Spinal cord (tissue), 10 donors: ENCODE data around the gene SLC39A1. TPM values are rescaled to one million over a fixed set of nuclear protein-coding genes. Genes with fewer than 3 reads are reported as not detected.

Experiments
- DNase-seq, 6 donors: peaks; one replicate each; pipeline versions ENCODE4 v3.0.0 to v3.0.0-alpha.2; 2013 to 2015; ENCODE audit warnings: low spot score in 6 of 6, low read depth in 4 of 6
- H3K27ac ChIP-seq: one replicate; pipeline ENCODE4 v1.5.1; 2013; ENCODE audit warnings: low read depth, low read length, control low read depth
- H3K27me3 ChIP-seq: one replicate; pipeline ENCODE4 v1.6.1; 2013; ENCODE audit warnings: low read length; ENCODE audit not compliant: control insufficient read depth, insufficient read depth
- H3K36me3 ChIP-seq: one replicate; pipeline ENCODE4 v1.6.1; 2013; ENCODE audit warnings: low read length; ENCODE audit not compliant: control insufficient read depth, insufficient read depth
- H3K4me1 ChIP-seq: one replicate; pipeline ENCODE4 v1.6.1; 2013; ENCODE audit warnings: low read length; ENCODE audit not compliant: control insufficient read depth, insufficient read depth
- H3K4me3 ChIP-seq: one replicate; pipeline ENCODE4 v1.5.1; 2013; ENCODE audit warnings: low read depth, low read length, control low read depth
- H3K9me3 ChIP-seq: one replicate; pipeline ENCODE4 v1.6.1; 2013; ENCODE audit warnings: low read length; ENCODE audit not compliant: control insufficient read depth, insufficient read depth
- WGBS: methylation state at CpG from one replicate; pipeline ENCODE4 v1.1.5; 2013; ENCODE audit warnings: missing lambda C conversion rate; ENCODE audit not compliant: insufficient coverage; 5-methylcytosine and 5-hydroxymethylcytosine counted together
- polyA plus RNA-seq, 2 donors: library from polyadenylated mRNA; unstranded; fragments of 120-200 nt; gene quantifications; one replicate each; pipeline ENCODE4 v1.2.1, GENCODE V29; 2013; ENCODE audit not compliant: insufficient read length in 2 of 2
- total RNA-seq, 2 donors: library from RNA; depleted of rRNA in 1 of 2; stranded (reverse); fragments of 120-200 nt in 1 of 2; fragments of >200 nt in 1 of 2; gene quantifications; one replicate each; pipeline versions ENCODE4 v1.2.3 to v1.2.4, GENCODE V29; 2013 to 2014
- donor health status: healthy.

The SLC39A1 gene
- total and polyA plus RNA-seq, 4 donors = 30.5 to 66.0 (median 40.0) TPM

- WGBS = 76% methylated on average over 7 of the region's 15 CpGs
- Histone ChIP-seq H3K27me3 (no peaks in the 10 kb centered on the region), H3K4me3 (no peak overlapping the region), H3K36me3 (peaks cover 70% of the 10 kb centered on the region), H3K9me3 (no peaks in the 10 kb centered on the region), H3K4me1 (peaks cover 20% of the 10 kb centered on the region), H3K27ac (no peak overlapping the region)
- DNase-seq = no peak
These were observed 19.1 kb downstream of the SLC39A1 start for GRCh38 chr1:153944005-153944826.

- Histone ChIP-seq H3K9me3 (no peaks in the 10 kb centered on the region), H3K36me3 (peaks cover 67% of the 10 kb centered on the region), H3K4me3 (no peak overlapping the region), H3K4me1 (peaks cover 20% of the 10 kb centered on the region), H3K27ac (no peak overlapping the region), H3K27me3 (no peaks in the 10 kb centered on the region)
- WGBS = 100% methylated on average over 5 of the region's 11 CpGs
- DNase-seq = no peak
These were observed 20.4 kb downstream of the SLC39A1 start for GRCh38 chr1:153942766-153943549.

GRCh38 chr1:153941826-153942725 lies 21.3 kb downstream of the SLC39A1 start:
- H3K4me3 ChIP-seq = no peak overlapping the region
- H3K9me3 ChIP-seq = no peaks in the 10 kb centered on the region
- H3K27ac ChIP-seq = no peak overlapping the region
- no peak for DNase-seq
- H3K4me1 ChIP-seq = peaks cover 20% of the 10 kb centered on the region
- WGBS = 98% methylated on average over 34 of the region's 34 CpGs
- peaks cover 68% of the 10 kb centered on the region for H3K36me3 ChIP-seq
- H3K27me3 ChIP-seq = no peaks in the 10 kb centered on the region

- peaks cover 15% of the 10 kb centered on the region for H3K4me1 ChIP-seq
- no peak for DNase-seq
- no peaks in the 10 kb centered on the region for H3K27me3 ChIP-seq
- H3K9me3 ChIP-seq = no peaks in the 10 kb centered on the region
- WGBS = 89% methylated on average over 7 of the region's 8 CpGs
- peaks cover 81% of the 10 kb centered on the region for H3K36me3 ChIP-seq
- no peak overlapping the region for H3K27ac ChIP-seq
- no peak overlapping the region for H3K4me3 ChIP-seq
These were observed 22.6 kb downstream of the SLC39A1 start for GRCh38 chr1:153940756-153941155.

GRCh38 chr1:153939476-153939875 lies 23.9 kb downstream of the SLC39A1 start:
- Histone ChIP-seq H3K36me3 (peaks cover 91% of the 10 kb centered on the region), H3K27me3 (no peaks in the 10 kb centered on the region), H3K27ac (no peak overlapping the region), H3K9me3 (no peaks in the 10 kb centered on the region), H3K4me1 (peaks cover 5% of the 10 kb centered on the region), H3K4me3 (no peak overlapping the region)
- no peak for DNase-seq
- WGBS = 91% methylated on average over 11 of the region's 12 CpGs

GRCh38 chr1:153938996-153939395 lies 24.3 kb downstream of the SLC39A1 start:
- Histone ChIP-seq H3K4me1 (peaks cover under 1% of the 10 kb centered on the region), H3K27me3 (no peaks in the 10 kb centered on the region), H3K27ac (no peak overlapping the region), H3K9me3 (no peaks in the 10 kb centered on the region), H3K4me3 (no peak overlapping the region), H3K36me3 (peaks cover 92% of the 10 kb centered on the region)
- DNase-seq = no peak
- WGBS = 90% methylated on average over 1 of the region's 3 CpGs

GRCh38 chr1:153937331-153937730 lies 26.0 kb downstream of the SLC39A1 start:
- Histone ChIP-seq H3K27ac (no peak overlapping the region), H3K4me1 (no peaks in the 10 kb centered on the region), H3K9me3 (no peaks in the 10 kb centered on the region), H3K36me3 (peaks cover 97% of the 10 kb centered on the region), H3K27me3 (no peaks in the 10 kb centered on the region), H3K4me3 (no peak overlapping the region)
- 96% methylated on average over 10 of the region's 10 CpGs for WGBS
- no peak for DNase-seq

- no peak overlapping the region for H3K4me3 ChIP-seq
- 92% methylated on average over 12 of the region's 12 CpGs for WGBS
- H3K4me1 ChIP-seq = no peaks in the 10 kb centered on the region
- DNase-seq = no peak
- no peaks in the 10 kb centered on the region for H3K9me3 ChIP-seq
- no peak overlapping the region for H3K27ac ChIP-seq
- H3K27me3 ChIP-seq = no peaks in the 10 kb centered on the region
- H3K36me3 ChIP-seq = peaks cover 95% of the 10 kb centered on the region
These were observed 27.1 kb downstream of the SLC39A1 start for GRCh38 chr1:153936011-153936802.

GRCh38 chr1:153934746-153935145 lies 28.6 kb downstream of the SLC39A1 start:
- 99% methylated on average over 9 of the region's 9 CpGs for whole genome bisulfite sequencing
- peaks cover 90% of the 10 kb centered on the region for H3K36me3 ChIP-seq
- no peaks in the 10 kb centered on the region for H3K9me3 ChIP-seq

More at GRCh38 chr1:153934746-153935145, 28.6 kb downstream of the SLC39A1 start:
- H3K4me3 ChIP-seq = no peak overlapping the region
- DNase-seq = no peak
- no peaks in the 10 kb centered on the region for H3K27me3 ChIP-seq
- H3K4me1 ChIP-seq = no peaks in the 10 kb centered on the region
- no peak overlapping the region for H3K27ac ChIP-seq
